ENCODE results near the gene AHCYL1.

The AHCYL1 gene

DNA sequence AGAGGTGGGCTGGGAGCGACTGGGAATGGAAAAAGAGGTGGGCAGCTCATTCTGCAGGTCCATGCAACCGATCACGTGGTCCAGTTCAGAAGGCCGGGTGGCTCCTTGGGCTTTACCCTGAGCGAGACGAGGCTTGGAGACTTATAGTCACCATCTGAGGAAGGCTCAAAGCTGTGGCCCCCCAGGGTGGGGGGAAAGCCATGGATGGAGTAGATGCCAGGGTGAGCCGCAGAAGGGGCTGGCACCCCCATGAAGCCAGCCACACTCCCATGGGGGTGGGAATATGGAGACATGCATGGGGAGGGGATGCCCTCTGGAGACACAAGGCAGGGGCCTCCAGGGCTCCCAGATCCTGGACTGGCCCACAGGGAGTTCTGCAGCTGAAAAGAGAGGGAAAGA lies 76.1 kb downstream of the AHCYL1 start:
- no peak for DNase-seq (ENCODE audit: low read depth in 3 of 3)

- no peak for DNase-seq (ENCODE audit: low read depth in 3 of 3)
Observed at GRCh38 chr1:110061341-110061740, 76.8 kb downstream of the AHCYL1 start.

GRCh38 chr1:110062612-110063011 lies 78.0 kb downstream of the AHCYL1 start:
- DNase-seq (ENCODE audit: low read depth in 3 of 3), result no peak

- no peak for DNase-seq (ENCODE audit: low read depth in 3 of 3)
Observed at GRCh38 chr1:110063781-110064180, 79.2 kb downstream of the AHCYL1 start.

DNA sequence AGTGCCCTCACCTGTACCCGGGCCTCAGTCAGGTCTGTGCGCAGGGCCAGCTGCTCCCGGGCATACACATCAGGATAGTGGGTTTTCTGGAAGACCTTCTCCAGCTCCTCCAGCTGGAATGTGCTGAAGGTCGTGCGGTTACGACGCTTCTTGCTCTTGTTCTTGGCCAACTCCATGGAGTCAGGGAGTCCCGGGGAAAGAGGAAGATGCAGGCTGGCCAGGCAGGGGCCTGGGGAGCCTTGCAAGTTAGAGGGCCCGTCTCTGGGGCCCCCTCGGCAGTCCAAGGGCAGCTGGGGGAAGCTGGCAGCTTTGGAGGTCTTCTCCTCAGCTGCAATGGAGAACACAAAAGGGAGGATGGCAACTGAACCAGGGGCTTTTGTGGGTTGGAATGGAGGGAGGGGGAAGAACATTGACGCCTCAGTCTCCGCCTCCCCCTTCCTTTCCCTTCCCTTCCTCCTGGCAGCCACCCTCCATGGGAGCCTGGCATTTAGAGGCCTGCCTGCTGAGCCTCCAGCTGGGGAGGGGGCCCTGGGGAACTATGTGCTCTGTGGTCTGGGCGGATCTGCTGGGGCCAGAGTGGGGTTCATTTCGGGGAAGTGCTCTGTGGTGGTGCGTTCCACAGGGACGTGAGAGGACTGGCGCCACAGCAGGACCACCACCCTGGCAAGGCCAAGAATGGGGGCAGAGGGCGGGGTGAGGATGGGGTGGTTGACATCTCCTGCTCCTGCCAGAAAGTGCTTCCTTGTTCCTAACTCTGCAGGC lies 80.2 kb downstream of the AHCYL1 start:
- no peak for DNase-seq (ENCODE audit: low read depth in 3 of 3)

- no peak for DNase-seq (ENCODE audit: low read depth in 3 of 3)
Observed at GRCh38 chr1:110065841-110066240, 81.3 kb downstream of the AHCYL1 start.

- DNase-seq (ENCODE audit: low read depth in 3 of 3), result no peak
Observed at GRCh38 chr1:110067479-110067892, 82.9 kb downstream of the AHCYL1 start.

- DNase-seq (ENCODE audit: low read depth in 3 of 3), result no peak
Observed at GRCh38 chr1:110067893-110068645, 83.5 kb downstream of the AHCYL1 start.

DNA sequence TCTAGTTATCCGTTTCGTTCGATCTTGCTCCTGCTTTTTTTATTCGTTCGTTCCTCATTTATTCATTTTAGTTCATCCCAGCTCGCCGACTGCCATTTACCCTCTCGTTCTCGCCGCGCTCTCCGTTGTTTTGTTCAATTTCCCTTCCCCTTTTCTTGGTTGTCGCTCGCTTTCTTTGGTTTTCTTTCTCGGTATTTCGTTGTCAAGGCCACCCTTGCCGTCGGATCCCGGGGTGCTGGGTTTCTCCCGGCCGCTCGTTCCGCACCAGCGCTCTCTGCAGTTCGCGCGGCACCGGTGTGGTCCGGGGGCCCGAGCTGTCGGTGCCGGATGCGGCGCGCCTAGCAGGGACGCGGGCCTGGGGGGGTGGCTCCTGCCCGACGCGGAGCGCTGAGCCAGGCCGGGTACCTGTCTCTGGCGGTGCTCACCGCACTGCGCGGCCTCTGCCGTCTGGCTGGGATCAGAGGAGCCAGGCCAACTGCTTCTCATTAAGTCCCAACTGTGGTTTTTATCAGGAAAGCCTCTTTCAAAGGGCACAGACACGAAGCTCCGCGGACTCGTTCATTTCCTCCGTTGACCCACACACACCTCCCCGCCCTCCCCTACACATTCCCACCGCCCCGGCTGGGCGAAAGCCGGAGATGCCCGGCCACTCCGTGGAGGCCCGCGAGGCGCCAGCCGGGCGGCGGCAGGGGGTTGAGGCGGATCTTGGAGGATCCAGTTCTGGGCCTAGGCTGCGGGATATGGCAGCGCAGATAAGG lies 84.3 kb downstream of the AHCYL1 start:
- DNase-seq (ENCODE audit: low read depth in 3 of 3), result no peak

DNA sequence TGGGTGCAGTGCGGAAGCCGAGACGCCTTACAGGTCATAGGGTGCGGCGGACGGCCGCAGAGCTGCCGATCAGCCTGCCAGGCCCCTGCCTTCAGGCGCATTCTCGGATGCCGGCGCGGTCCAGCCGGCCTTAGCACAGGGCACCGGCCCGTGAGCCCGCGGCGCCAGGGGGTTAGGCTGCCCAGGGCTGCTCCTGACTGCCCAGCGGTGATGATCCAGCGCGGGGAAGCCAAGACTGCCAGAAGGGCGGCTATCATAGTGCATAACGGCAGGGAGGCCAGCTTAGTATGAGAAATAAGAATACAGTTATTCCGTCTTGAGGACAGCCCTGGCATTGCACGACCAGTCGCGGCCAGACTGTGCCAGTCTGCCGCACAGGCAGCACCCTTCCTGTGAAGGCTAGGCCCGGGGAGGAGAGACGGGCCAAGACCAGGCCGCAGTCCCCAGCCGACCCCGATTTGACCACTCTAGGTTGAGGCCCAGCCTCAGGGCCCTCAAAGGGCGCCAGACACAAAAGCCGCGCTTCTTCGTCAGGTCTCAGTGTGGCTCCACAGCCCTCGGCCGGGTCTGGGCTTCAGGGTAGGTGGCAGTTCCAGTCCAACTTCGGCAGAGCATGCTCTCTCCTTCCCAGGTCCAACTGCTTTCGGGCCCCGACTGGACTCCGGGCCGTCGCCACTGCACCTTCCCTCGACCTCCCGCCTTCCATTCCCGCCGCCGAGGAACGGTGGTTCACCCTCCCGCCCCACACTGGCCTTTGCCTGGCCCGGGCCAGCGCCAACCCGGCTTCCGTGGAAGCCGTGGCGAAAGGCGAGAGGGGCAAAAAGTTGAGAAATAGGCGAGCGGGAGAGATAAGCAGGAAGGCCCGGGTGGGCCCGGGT lies 85.1 kb downstream of the AHCYL1 start:
- no peak for DNase-seq (ENCODE audit: low read depth in 3 of 3)

DNA sequence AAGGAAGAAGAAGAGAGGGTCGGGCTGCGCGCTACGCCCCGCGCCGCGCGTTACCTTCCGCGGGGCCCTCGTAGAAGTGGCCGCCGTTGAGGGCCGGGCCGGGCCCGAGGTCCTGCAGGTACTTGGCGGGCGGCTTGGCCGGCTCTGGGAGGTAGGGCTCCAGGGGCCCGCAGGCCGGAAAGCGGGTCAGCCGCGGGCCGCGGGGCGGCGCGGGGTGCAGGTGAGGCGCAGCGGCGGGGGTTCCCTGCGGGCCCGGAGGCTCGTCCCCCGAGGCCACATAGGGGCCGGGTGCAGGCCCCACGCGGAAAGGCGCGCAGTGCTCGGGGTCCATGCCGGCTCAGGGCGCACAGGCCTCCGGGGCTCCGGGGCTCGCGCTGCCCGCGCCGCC lies 85.7 kb downstream of the AHCYL1 start:
- DNase-seq (ENCODE audit: low read depth in 3 of 3), result no peak

GRCh38 chr1:110070671-110071242 lies 86.2 kb downstream of the AHCYL1 start, which contains the start of gene ALX3:
Gene ALX3, minus strand, starts transcription at chr1:110070672. Its CDS starts 60 bp downstream, at chr1:110070612.
- no peak for DNase-seq (ENCODE audit: low read depth in 3 of 3)

Data from stimulated activated CD4-positive, alpha-beta T cell treated with anti-CD3 and anti-CD28 coated beads, TNF-alpha, amount 100 ng/mL, for 48 hours (primary cell).